ENCODE measurements around the gene UPK2. TPM values are rescaled to one million over a fixed set of nuclear protein-coding genes. Genes with fewer than 3 reads are reported as not detected.
A peak's percentile ranks its signal among the peaks of the same experiment; 100 is the strongest.

Gene UPK2
- total and polyA plus RNA-seq, 2 of the 13 experiments (the other 11 are each of a cell fraction or from before 2014, with no cell fraction given) = not detected

DNA sequence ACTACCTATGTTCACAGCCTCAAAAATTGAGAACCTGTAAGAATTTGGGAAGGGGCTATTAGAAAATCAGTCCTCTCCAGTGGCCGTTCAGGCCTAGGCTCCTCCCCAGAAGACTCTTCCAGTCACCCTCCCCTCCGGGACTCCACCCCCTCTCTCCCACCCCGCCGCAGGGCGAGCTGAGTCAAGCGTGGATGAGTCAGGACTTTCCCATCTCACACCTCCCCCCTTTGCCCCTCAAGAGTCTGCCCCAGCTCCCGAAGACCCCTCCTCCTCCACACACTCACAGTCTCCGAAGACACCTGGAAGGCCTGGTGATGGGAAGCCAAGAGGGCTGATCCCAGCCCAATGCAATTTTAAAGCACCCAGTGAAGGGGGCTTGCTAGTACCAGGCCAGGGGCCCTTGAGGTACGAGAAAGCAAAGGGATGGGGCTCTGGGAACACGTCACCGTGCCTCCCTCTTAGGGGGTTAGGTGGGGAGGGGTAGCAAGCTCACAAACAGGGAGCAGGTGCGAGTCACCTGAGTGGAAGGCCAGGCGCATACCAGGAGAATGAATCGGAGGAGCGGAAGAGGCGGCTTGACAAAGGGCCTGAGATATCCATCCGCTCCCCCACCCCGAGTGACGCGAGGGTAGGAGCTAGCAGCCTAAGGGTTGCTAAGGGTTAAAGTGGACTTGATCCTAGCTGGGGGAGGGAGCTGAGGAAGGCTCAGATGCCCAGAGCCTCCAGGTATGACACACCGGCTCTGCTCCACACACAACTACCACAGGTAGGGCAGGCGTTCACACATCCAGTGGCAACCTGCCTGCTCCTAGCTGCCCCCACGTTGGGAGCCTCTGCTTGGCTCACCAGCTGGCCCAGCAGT lies 44.0 kb upstream of the UPK2 start (continued):
- TF ChIP-seq, protein P1, sequence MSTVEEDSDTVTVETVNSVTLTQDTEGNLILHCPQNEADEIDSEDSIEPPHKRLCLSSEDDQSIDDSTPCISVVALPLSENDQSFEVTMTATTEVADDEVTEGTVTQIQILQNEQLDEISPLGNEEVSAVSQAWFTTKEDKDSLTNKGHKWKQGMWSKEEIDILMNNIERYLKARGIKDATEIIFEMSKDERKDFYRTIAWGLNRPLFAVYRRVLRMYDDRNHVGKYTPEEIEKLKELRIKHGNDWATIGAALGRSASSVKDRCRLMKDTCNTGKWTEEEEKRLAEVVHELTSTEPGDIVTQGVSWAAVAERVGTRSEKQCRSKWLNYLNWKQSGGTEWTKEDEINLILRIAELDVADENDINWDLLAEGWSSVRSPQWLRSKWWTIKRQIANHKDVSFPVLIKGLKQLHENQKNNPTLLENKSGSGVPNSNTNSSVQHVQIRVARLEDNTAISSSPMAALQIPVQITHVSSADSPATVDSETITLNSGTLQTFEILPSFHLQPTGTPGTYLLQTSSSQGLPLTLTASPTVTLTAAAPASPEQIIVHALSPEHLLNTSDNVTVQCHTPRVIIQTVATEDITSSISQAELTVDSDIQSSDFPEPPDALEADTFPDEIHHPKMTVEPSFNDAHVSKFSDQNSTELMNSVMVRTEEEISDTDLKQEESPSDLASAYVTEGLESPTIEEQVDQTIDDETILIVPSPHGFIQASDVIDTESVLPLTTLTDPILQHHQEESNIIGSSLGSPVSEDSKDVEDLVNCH (CRISPR knock-in tag; IDR thresholded peaks at IDR 0.05) = no peak
- TF ChIP-seq ZNF225 (CRISPR knock-in tag; IDR thresholded peaks at IDR 0.05) (no peak), JUN (CRISPR knock-in tag; IDR thresholded peaks at IDR 0.05) (peak; percentile 69; the same call in 1 of the 2 replicates), ZNF747 (CRISPR knock-in tag; IDR thresholded peaks at IDR 0.05; ENCODE audit: borderline replicate concordance) (no peak), ZNF572 (CRISPR knock-in tag; IDR thresholded peaks at IDR 0.05) (no peak), ZNF282 (IDR thresholded peaks at IDR 0.05; ENCODE audit: partially characterized antibody) (no peak), ATF7 (IDR thresholded peaks at IDR 0.05) (no peak), ATF7 (CRISPR knock-in tag; IDR thresholded peaks at IDR 0.05) (peak; percentile 58; the same call in 1 of the 2 replicates), TEAD3 (CRISPR knock-in tag; optimal IDR thresholded peaks at IDR 0.05; ENCODE audit: borderline replicate concordance) (peak; percentile 95), AHR (CRISPR knock-in tag; IDR thresholded peaks at IDR 0.05) (no peak), ZNF557 (CRISPR knock-in tag; IDR thresholded peaks at IDR 0.05) (no peak), TP53 (CRISPR knock-in tag; conservative IDR thresholded peaks at IDR 0.05) (no peak), NFE2L2 (IDR thresholded peaks at IDR 0.05; ENCODE audit: low read length) (no peak), BORCS8-MEF2B (CRISPR knock-in tag; IDR thresholded peaks at IDR 0.05) (no peak), ZNF337 (CRISPR knock-in tag; IDR thresholded peaks at IDR 0.05; ENCODE audit: borderline replicate concordance, low read depth) (no peak), ZNF256 (CRISPR knock-in tag; conservative IDR thresholded peaks at IDR 0.05) (no peak), ZNF605 (CRISPR knock-in tag; IDR thresholded peaks at IDR 0.05) (no peak), ZNF558 (CRISPR knock-in tag; IDR thresholded peaks at IDR 0.05; ENCODE audit: borderline replicate concordance) (no peak), FOXC1 (CRISPR knock-in tag; IDR thresholded peaks at IDR 0.05; ENCODE audit: borderline replicate concordance) (no peak), SMYD3 (CRISPR knock-in tag; IDR thresholded peaks at IDR 0.05) (no peak), ZBTB42 (CRISPR knock-in tag; IDR thresholded peaks at IDR 0.05) (no peak), ZBTB1 (CRISPR knock-in tag; IDR thresholded peaks at IDR 0.05; ENCODE audit: borderline replicate concordance) (no peak), SALL1 (CRISPR knock-in tag; IDR thresholded peaks at IDR 0.05) (peak; percentile 0; the same call in 1 of the 2 replicates), ZNF709 (CRISPR knock-in tag; IDR thresholded peaks at IDR 0.05) (no peak)
- TF ChIP-seq, protein P2, sequence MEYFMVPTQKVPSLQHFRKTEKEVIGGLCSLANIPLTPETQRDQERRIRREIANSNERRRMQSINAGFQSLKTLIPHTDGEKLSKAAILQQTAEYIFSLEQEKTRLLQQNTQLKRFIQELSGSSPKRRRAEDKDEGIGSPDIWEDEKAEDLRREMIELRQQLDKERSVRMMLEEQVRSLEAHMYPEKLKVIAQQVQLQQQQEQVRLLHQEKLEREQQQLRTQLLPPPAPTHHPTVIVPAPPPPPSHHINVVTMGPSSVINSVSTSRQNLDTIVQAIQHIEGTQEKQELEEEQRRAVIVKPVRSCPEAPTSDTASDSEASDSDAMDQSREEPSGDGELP (IDR thresholded peaks at IDR 0.05; ENCODE audit: borderline replicate concordance, low read depth) = peak; percentile 74; the same call in 1 of the 2 replicates
- TF ChIP-seq, protein P3, sequence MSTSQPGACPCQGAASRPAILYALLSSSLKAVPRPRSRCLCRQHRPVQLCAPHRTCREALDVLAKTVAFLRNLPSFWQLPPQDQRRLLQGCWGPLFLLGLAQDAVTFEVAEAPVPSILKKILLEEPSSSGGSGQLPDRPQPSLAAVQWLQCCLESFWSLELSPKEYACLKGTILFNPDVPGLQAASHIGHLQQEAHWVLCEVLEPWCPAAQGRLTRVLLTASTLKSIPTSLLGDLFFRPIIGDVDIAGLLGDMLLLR (CRISPR knock-in tag; IDR thresholded peaks at IDR 0.05) = no peak
- TF ChIP-seq, protein P4, sequence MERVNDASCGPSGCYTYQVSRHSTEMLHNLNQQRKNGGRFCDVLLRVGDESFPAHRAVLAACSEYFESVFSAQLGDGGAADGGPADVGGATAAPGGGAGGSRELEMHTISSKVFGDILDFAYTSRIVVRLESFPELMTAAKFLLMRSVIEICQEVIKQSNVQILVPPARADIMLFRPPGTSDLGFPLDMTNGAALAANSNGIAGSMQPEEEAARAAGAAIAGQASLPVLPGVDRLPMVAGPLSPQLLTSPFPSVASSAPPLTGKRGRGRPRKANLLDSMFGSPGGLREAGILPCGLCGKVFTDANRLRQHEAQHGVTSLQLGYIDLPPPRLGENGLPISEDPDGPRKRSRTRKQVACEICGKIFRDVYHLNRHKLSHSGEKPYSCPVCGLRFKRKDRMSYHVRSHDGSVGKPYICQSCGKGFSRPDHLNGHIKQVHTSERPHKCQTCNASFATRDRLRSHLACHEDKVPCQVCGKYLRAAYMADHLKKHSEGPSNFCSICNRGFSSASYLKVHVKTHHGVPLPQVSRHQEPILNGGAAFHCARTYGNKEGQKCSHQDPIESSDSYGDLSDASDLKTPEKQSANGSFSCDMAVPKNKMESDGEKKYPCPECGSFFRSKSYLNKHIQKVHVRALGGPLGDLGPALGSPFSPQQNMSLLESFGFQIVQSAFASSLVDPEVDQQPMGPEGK (CRISPR knock-in tag; IDR thresholded peaks at IDR 0.05) = peak; percentile 76

All from HepG2 (cell line).